Measurements from ENCODE around the gene MTA1.

Gene MTA1

GRCh38 chr14:105490267-105490571, 70.6 kb downstream of the MTA1 start:
- DNase-seq, result no peak

- peak; percentile 99 for DNase-seq
Observed at GRCh38 chr14:105490572-105491365, 71.1 kb downstream of the MTA1 start, which contains the start of gene TEDC1. TEDC1 (plus strand) TSS chr14:105491246; CDS start chr14:105491376, 130 bp downstream.

- DNase-seq, result peak; percentile 40 to 70
Observed at GRCh38 chr14:105491366-105491973, 71.8 kb downstream of the MTA1 start.

GRCh38 chr14:105492031-105492970, 72.7 kb downstream of the MTA1 start:
- no peak for DNase-seq

- DNase-seq, result no peak
Observed at GRCh38 chr14:105492971-105493871, 73.6 kb downstream of the MTA1 start.

GRCh38 chr14:105493921-105494605, 74.4 kb downstream of the MTA1 start:
- DNase-seq, result no peak

GRCh38 chr14:105494606-105494929, 74.9 kb downstream of the MTA1 start:
- no peak for DNase-seq

GRCh38 chr14:105495101-105495989, 75.7 kb downstream of the MTA1 start:
- no peak for DNase-seq

GRCh38 chr14:105495990-105496830, 76.6 kb downstream of the MTA1 start:
- DNase-seq, result no peak

GRCh38 chr14:105496831-105497591, 77.4 kb downstream of the MTA1 start:
- DNase-seq, result no peak

GRCh38 chr14:105497671-105498429, 78.2 kb downstream of the MTA1 start:
- DNase-seq, result no peak

GRCh38 chr14:105498430-105499255, 79.0 kb downstream of the MTA1 start:
- DNase-seq, result no peak

GRCh38 chr14:105499256-105500035, 79.8 kb downstream of the MTA1 start:
- DNase-seq, result no peak

- DNase-seq, result no peak
Observed at GRCh38 chr14:105500036-105500725, 80.6 kb downstream of the MTA1 start.

- no peak for DNase-seq
Observed at GRCh38 chr14:105500726-105501101, 81.1 kb downstream of the MTA1 start.

Data from SW 1271 (cell line).